Measurements from ENCODE around the gene KCNN3. TPM values are rescaled to one million over a fixed set of nuclear protein-coding genes. Genes with fewer than 3 reads are reported as not detected.

KCNN3 gene
- total and polyA plus RNA-seq, 2 donors, result 0.64 to 1.8 TPM

- no peak for DNase-seq (ENCODE audit: low read depth in 6 of 9, low spot score in 9 of 9)
- Histone ChIP-seq H3K4me3 (ENCODE audit: low read length in 2 of 2) (no peak overlapping the region), H3K4me1 (ENCODE audit: control insufficient read depth in 2 of 2, insufficient read depth in 2 of 2, low read length in 2 of 2) (peaks cover 0 to 13% of the 10 kb centered on the region in 2 donors), H3K9me3 (ENCODE audit: control insufficient read depth in 2 of 2, insufficient read depth in 1 of 2, low read length in 1 of 2) (peaks cover 0 to 18% of the 10 kb centered on the region in 2 donors), H3K36me3 (ENCODE audit: control insufficient read depth in 2 of 2, insufficient read depth in 2 of 2, low read length in 1 of 2) (no peaks in the 10 kb centered on the region), H3K27ac (ENCODE audit: low read depth in 1 of 2, low read length in 1 of 2) (no peak overlapping the region), H3K27me3 (ENCODE audit: control insufficient read depth in 2 of 2, insufficient read depth in 1 of 2, low read length in 1 of 2) (peaks cover 0 to 5% of the 10 kb centered on the region in 2 donors)
- WGBS, result 97% methylated on average over 5 of the region's 5 CpGs
Measured at GRCh38 chr1:154833841-154834240, 36.2 kb downstream of the KCNN3 start.

- Histone ChIP-seq H3K27me3 (ENCODE audit: control insufficient read depth in 2 of 2, insufficient read depth in 1 of 2, low read length in 1 of 2) (peaks cover 0 to 5% of the 10 kb centered on the region in 2 donors), H3K27ac (ENCODE audit: low read depth in 1 of 2, low read length in 1 of 2) (no peak overlapping the region), H3K4me1 (ENCODE audit: control insufficient read depth in 2 of 2, insufficient read depth in 2 of 2, low read length in 2 of 2) (peaks cover 0 to 11% of the 10 kb centered on the region in 2 donors), H3K4me3 (ENCODE audit: low read length in 2 of 2) (no peak overlapping the region), H3K9me3 (ENCODE audit: control insufficient read depth in 2 of 2, insufficient read depth in 1 of 2, low read length in 1 of 2) (peaks cover 0 to 18% of the 10 kb centered on the region in 2 donors), H3K36me3 (ENCODE audit: control insufficient read depth in 2 of 2, insufficient read depth in 2 of 2, low read length in 1 of 2) (no peaks in the 10 kb centered on the region)
- no peak for DNase-seq (ENCODE audit: low read depth in 6 of 9, low spot score in 9 of 9)
- 97% methylated on average over 9 of the region's 9 CpGs for WGBS
Measured at GRCh38 chr1:154833209-154833608, 36.9 kb downstream of the KCNN3 start.

GRCh38 chr1:154832384-154832783 is 37.7 kb downstream of the KCNN3 start:
- peaks cover 0 to 11% of the 10 kb centered on the region in 2 donors for H3K9me3 ChIP-seq (ENCODE audit: control insufficient read depth in 2 of 2, insufficient read depth in 1 of 2, low read length in 1 of 2)
- peaks cover 0 to 3% of the 10 kb centered on the region in 2 donors for H3K4me1 ChIP-seq (ENCODE audit: control insufficient read depth in 2 of 2, insufficient read depth in 2 of 2, low read length in 2 of 2)

GRCh38 chr1:154831462-154831861 is 38.6 kb downstream of the KCNN3 start:
- H3K4me3 ChIP-seq (ENCODE audit: low read length in 2 of 2), result no peak overlapping the region
- no peaks in the 10 kb centered on the region for H3K36me3 ChIP-seq (ENCODE audit: control insufficient read depth in 2 of 2, insufficient read depth in 2 of 2, low read length in 1 of 2)
- WGBS, result 95% methylated on average over 2 of the region's 2 CpGs
- no peak overlapping the region for H3K27ac ChIP-seq (ENCODE audit: low read depth in 1 of 2, low read length in 1 of 2)
- DNase-seq (ENCODE audit: low read depth in 6 of 9, low spot score in 9 of 9), result no peak
- H3K9me3 ChIP-seq (ENCODE audit: control insufficient read depth in 2 of 2, insufficient read depth in 1 of 2, low read length in 1 of 2), result peaks cover 0 to 8% of the 10 kb centered on the region in 2 donors
- H3K4me1 ChIP-seq (ENCODE audit: control insufficient read depth in 2 of 2, insufficient read depth in 2 of 2, low read length in 2 of 2), result no peaks in the 10 kb centered on the region
- peaks cover 0 to 5% of the 10 kb centered on the region in 2 donors for H3K27me3 ChIP-seq (ENCODE audit: control insufficient read depth in 2 of 2, insufficient read depth in 1 of 2, low read length in 1 of 2)

More at GRCh38 chr1:154832384-154832783, 37.7 kb downstream of the KCNN3 start:
- no peak overlapping the region for H3K4me3 ChIP-seq (ENCODE audit: low read length in 2 of 2)
- no peak overlapping the region for H3K27ac ChIP-seq (ENCODE audit: low read depth in 1 of 2, low read length in 1 of 2)
- WGBS, result 93% methylated on average over 2 of the region's 2 CpGs
- DNase-seq (ENCODE audit: low read depth in 6 of 9, low spot score in 9 of 9), result no peak
- H3K36me3 ChIP-seq (ENCODE audit: control insufficient read depth in 2 of 2, insufficient read depth in 2 of 2, low read length in 1 of 2), result no peaks in the 10 kb centered on the region
- peaks cover 0 to 5% of the 10 kb centered on the region in 2 donors for H3K27me3 ChIP-seq (ENCODE audit: control insufficient read depth in 2 of 2, insufficient read depth in 1 of 2, low read length in 1 of 2)

- H3K27me3 ChIP-seq (ENCODE audit: control insufficient read depth in 2 of 2, insufficient read depth in 1 of 2, low read length in 1 of 2), result no peaks in the 10 kb centered on the region
- peaks cover 0 to 3% of the 10 kb centered on the region in 2 donors for H3K9me3 ChIP-seq (ENCODE audit: control insufficient read depth in 2 of 2, insufficient read depth in 1 of 2, low read length in 1 of 2)
- no peaks in the 10 kb centered on the region for H3K36me3 ChIP-seq (ENCODE audit: control insufficient read depth in 2 of 2, insufficient read depth in 2 of 2, low read length in 1 of 2)
- no peak overlapping the region for H3K27ac ChIP-seq (ENCODE audit: low read depth in 1 of 2, low read length in 1 of 2)
- H3K4me3 ChIP-seq (ENCODE audit: low read length in 2 of 2), result no peak overlapping the region
- no peak for DNase-seq (ENCODE audit: low read depth in 6 of 9, low spot score in 9 of 9)
- WGBS, result 97% methylated on average over 5 of the region's 5 CpGs
- H3K4me1 ChIP-seq (ENCODE audit: control insufficient read depth in 2 of 2, insufficient read depth in 2 of 2, low read length in 2 of 2), result no peaks in the 10 kb centered on the region
Measured at GRCh38 chr1:154829062-154829461, 41.0 kb downstream of the KCNN3 start.

- Histone ChIP-seq H3K4me3 (ENCODE audit: low read length in 2 of 2) (no peak overlapping the region), H3K36me3 (ENCODE audit: control insufficient read depth in 2 of 2, insufficient read depth in 2 of 2, low read length in 1 of 2) (no peaks in the 10 kb centered on the region), H3K9me3 (ENCODE audit: control insufficient read depth in 2 of 2, insufficient read depth in 1 of 2, low read length in 1 of 2) (peaks cover 0 to 2% of the 10 kb centered on the region in 2 donors), H3K27me3 (ENCODE audit: control insufficient read depth in 2 of 2, insufficient read depth in 1 of 2, low read length in 1 of 2) (no peaks in the 10 kb centered on the region), H3K27ac (ENCODE audit: low read depth in 1 of 2, low read length in 1 of 2) (no peak overlapping the region), H3K4me1 (ENCODE audit: control insufficient read depth in 2 of 2, insufficient read depth in 2 of 2, low read length in 2 of 2) (peaks cover 0 to 5% of the 10 kb centered on the region in 2 donors)
- no peak for DNase-seq (ENCODE audit: low read depth in 6 of 9, low spot score in 9 of 9)
- WGBS, result 97% methylated on average over 5 of the region's 5 CpGs
Measured at GRCh38 chr1:154824179-154825000, 45.7 kb downstream of the KCNN3 start.

GRCh38 chr1:154822717-154823116 is 47.4 kb downstream of the KCNN3 start:
- Histone ChIP-seq H3K27ac (ENCODE audit: low read depth in 1 of 2, low read length in 1 of 2) (no peak overlapping the region), H3K4me1 (ENCODE audit: control insufficient read depth in 2 of 2, insufficient read depth in 2 of 2, low read length in 2 of 2) (peaks cover 0 to 5% of the 10 kb centered on the region in 2 donors), H3K36me3 (ENCODE audit: control insufficient read depth in 2 of 2, insufficient read depth in 2 of 2, low read length in 1 of 2) (no peaks in the 10 kb centered on the region), H3K9me3 (ENCODE audit: control insufficient read depth in 2 of 2, insufficient read depth in 1 of 2, low read length in 1 of 2) (no peaks in the 10 kb centered on the region), H3K4me3 (ENCODE audit: low read length in 2 of 2) (no peak overlapping the region), H3K27me3 (ENCODE audit: control insufficient read depth in 2 of 2, insufficient read depth in 1 of 2, low read length in 1 of 2) (no peaks in the 10 kb centered on the region)
- 96% methylated on average over 6 of the region's 6 CpGs for WGBS
- no peak for DNase-seq (ENCODE audit: low read depth in 6 of 9, low spot score in 9 of 9)

- 96% methylated on average over 10 of the region's 10 CpGs for WGBS
- DNase-seq (ENCODE audit: low read depth in 6 of 9, low spot score in 9 of 9), result no peak
- H3K36me3 ChIP-seq (ENCODE audit: control insufficient read depth in 2 of 2, insufficient read depth in 2 of 2, low read length in 1 of 2), result no peaks in the 10 kb centered on the region
- H3K27ac ChIP-seq (ENCODE audit: low read depth in 1 of 2, low read length in 1 of 2), result no peak overlapping the region
- H3K4me1 ChIP-seq (ENCODE audit: control insufficient read depth in 2 of 2, insufficient read depth in 2 of 2, low read length in 2 of 2), result peaks cover 0 to 5% of the 10 kb centered on the region in 2 donors
- H3K9me3 ChIP-seq (ENCODE audit: control insufficient read depth in 2 of 2, insufficient read depth in 1 of 2, low read length in 1 of 2), result no peaks in the 10 kb centered on the region
- no peak overlapping the region for H3K4me3 ChIP-seq (ENCODE audit: low read length in 2 of 2)
- H3K27me3 ChIP-seq (ENCODE audit: control insufficient read depth in 2 of 2, insufficient read depth in 1 of 2, low read length in 1 of 2), result no peaks in the 10 kb centered on the region
Measured at GRCh38 chr1:154822233-154822632, 47.8 kb downstream of the KCNN3 start.

- no peak for DNase-seq (ENCODE audit: low read depth in 6 of 9, low spot score in 9 of 9)
- 97% methylated on average over 7 of the region's 7 CpGs for WGBS
- Histone ChIP-seq H3K27me3 (ENCODE audit: control insufficient read depth in 2 of 2, insufficient read depth in 1 of 2, low read length in 1 of 2) (no peaks in the 10 kb centered on the region), H3K9me3 (ENCODE audit: control insufficient read depth in 2 of 2, insufficient read depth in 1 of 2, low read length in 1 of 2) (no peaks in the 10 kb centered on the region), H3K36me3 (ENCODE audit: control insufficient read depth in 2 of 2, insufficient read depth in 2 of 2, low read length in 1 of 2) (no peaks in the 10 kb centered on the region), H3K4me3 (ENCODE audit: low read length in 2 of 2) (no peak overlapping the region), H3K4me1 (ENCODE audit: control insufficient read depth in 2 of 2, insufficient read depth in 2 of 2, low read length in 2 of 2) (peaks cover 0 to 5% of the 10 kb centered on the region in 2 donors), H3K27ac (ENCODE audit: low read depth in 1 of 2, low read length in 1 of 2) (no peak overlapping the region)
Measured at GRCh38 chr1:154821083-154821482, 49.0 kb downstream of the KCNN3 start.

Measured in thymus (tissue), 11 donors.